Stomach (tissue), 4 donors: ENCODE measurements around the gene SNX20.

Experiments
- CTCF ChIP-seq, 7 experiments: fragments of 450-650 bp in 4 of 7; fragments of 200-600 bp in 3 of 7; sonication (generic) in 3 of 7; IDR thresholded peaks; one replicate each; pipeline ENCODE4 v1.5.1; 2016 to 2019; ENCODE audit warnings: antibody characterized with exemption in 7 of 7, control low read depth in 2 of 7, mild to moderate bottlenecking in 1 of 7
- POLR2A ChIP-seq, 4 donors: fragments of 450-650 bp; IDR thresholded peaks; one replicate each; pipeline ENCODE4 v1.6.1; 2016; ENCODE audit warnings: antibody characterized with exemption in 4 of 4, control low read depth in 2 of 4, mild to moderate bottlenecking in 1 of 4, moderate library complexity in 1 of 4
- POLR2AphosphoS5 ChIP-seq, 3 donors: sonication (generic); formaldehyde crosslinking; IDR thresholded peaks; one replicate each; pipeline ENCODE4 v1.6.1; 2016; ENCODE audit warnings: antibody characterized with exemption in 3 of 3

GRCh38 chr16:50718061-50718760, 37.1 kb upstream of the SNX20 start:
- no peak for TF ChIP-seq POLR2A (IDR thresholded peaks at IDR 0.05)
- TF ChIP-seq CTCF (IDR thresholded peaks at IDR 0.05), result no peak
- TF ChIP-seq POLR2AphosphoS5 (IDR thresholded peaks at IDR 0.05), result no peak
